ENCODE measurements around the gene VGLL4.

Gene VGLL4

GRCh38 chr3:11679964-11680363, 36.2 kb upstream of the VGLL4 start:
- TF ChIP-seq, protein P1, sequence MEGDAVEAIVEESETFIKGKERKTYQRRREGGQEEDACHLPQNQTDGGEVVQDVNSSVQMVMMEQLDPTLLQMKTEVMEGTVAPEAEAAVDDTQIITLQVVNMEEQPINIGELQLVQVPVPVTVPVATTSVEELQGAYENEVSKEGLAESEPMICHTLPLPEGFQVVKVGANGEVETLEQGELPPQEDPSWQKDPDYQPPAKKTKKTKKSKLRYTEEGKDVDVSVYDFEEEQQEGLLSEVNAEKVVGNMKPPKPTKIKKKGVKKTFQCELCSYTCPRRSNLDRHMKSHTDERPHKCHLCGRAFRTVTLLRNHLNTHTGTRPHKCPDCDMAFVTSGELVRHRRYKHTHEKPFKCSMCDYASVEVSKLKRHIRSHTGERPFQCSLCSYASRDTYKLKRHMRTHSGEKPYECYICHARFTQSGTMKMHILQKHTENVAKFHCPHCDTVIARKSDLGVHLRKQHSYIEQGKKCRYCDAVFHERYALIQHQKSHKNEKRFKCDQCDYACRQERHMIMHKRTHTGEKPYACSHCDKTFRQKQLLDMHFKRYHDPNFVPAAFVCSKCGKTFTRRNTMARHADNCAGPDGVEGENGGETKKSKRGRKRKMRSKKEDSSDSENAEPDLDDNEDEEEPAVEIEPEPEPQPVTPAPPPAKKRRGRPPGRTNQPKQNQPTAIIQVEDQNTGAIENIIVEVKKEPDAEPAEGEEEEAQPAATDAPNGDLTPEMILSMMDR (IDR thresholded peaks at IDR 0.05; ENCODE audit: low read depth, low read length): no peak
- DNase-seq (ENCODE audit: extremely low read depth, low read depth): no peak

GRCh38 chr3:11672363-11672762, 28.6 kb upstream of the VGLL4 start:
- TF ChIP-seq, protein P1 (IDR thresholded peaks at IDR 0.05; ENCODE audit: low read depth, low read length): no peak
- DNase-seq (ENCODE audit: extremely low read depth, low read depth): no peak

GRCh38 chr3:11671648-11672100, 28.0 kb upstream of the VGLL4 start:
- TF ChIP-seq, protein P1 (IDR thresholded peaks at IDR 0.05; ENCODE audit: low read depth, low read length): no peak
- peak; percentile 12 for DNase-seq (ENCODE audit: extremely low read depth, low read depth)

- TF ChIP-seq, protein P1 (IDR thresholded peaks at IDR 0.05; ENCODE audit: low read depth, low read length): no peak
- DNase-seq (ENCODE audit: extremely low read depth, low read depth): no peak
These were observed 24.8 kb upstream of the VGLL4 start for GRCh38 chr3:11668243-11669235.

DNA sequence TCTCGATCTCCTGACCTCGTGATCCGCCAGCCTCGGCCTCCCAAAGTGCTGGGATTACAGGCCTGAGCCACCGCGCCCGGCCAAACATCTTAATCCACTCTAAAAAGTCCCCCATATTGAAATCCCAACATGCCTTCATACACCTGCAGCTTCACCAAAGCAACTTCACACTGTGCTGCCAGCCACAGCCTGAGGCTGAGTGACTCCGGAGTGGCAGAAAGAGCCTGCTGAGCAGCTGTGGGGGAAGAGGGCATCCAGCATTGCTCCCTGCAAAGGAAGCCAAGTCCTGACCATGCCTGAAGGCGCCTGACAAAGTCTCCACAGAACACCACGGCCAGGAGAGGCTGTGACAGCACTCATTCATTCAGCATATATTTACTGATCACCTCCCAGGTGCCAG, 21.6 kb upstream of the VGLL4 start:
- TF ChIP-seq, protein P1 (IDR thresholded peaks at IDR 0.05; ENCODE audit: low read depth, low read length): no peak
- no peak for DNase-seq (ENCODE audit: extremely low read depth, low read depth)

DNA sequence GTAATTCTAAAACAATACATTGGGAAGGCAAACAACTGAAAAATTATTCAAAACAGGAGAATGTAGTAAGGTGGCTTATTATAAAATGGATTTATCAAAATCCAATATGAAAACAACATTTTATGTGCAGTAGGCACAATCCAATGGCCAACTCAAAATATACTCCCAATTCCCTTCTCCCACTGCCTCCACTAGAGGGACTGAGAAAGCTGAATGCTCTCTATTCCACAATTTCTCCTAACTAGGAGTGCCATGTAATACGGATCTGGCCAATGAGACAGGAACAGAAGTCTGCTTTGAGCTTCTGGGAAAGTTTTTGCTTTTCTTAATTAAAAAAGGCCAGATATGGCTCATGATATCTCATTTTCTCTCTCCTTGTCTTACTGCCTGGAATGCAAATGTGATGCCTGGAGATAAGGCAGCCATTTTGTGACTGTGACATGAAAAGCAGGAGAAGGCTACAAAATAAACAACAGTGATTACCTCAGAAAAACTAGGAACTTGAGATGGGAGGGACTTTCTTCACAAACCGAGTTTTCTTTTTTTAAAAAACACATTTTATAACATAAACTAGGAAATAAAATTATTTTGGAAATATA, 18.8 kb upstream of the VGLL4 start:
- no peak for DNase-seq (ENCODE audit: extremely low read depth, low read depth)
- TF ChIP-seq, protein P1 (IDR thresholded peaks at IDR 0.05; ENCODE audit: low read depth, low read length): peak; percentile 30

GRCh38 chr3:11661827-11662226, 18.1 kb upstream of the VGLL4 start:
- no peak for DNase-seq (ENCODE audit: extremely low read depth, low read depth)
- TF ChIP-seq, protein P1 (IDR thresholded peaks at IDR 0.05; ENCODE audit: low read depth, low read length): no peak

Measured in AG09319 (cell line).